ENCODE data around the gene ACOX2.

ACOX2 gene

GRCh38 chr3:58471025-58471887, 65.7 kb downstream of the ACOX2 start:
- peak in 1 of 2 donors; percentile 6 for DNase-seq
- Histone ChIP-seq H2BK120ac (ENCODE audit: insufficient read depth, low read length, poor library complexity) (no peak overlapping the region), H3K23ac (ENCODE audit: low read length) (no peak overlapping the region), H3K27ac (ENCODE audit: low read depth, low read length) (no peak overlapping the region), H2AK5ac (ENCODE audit: low read length) (no peak overlapping the region), H2BK5ac (ENCODE audit: low read depth, low read length, poor library complexity) (no peak overlapping the region), H2AFZ (ENCODE audit: insufficient read depth, low read length, poor library complexity) (no peak overlapping the region), H4K91ac (ENCODE audit: low read depth, low read length) (no peak overlapping the region), H3K4me2 (ENCODE audit: low read length) (no peak overlapping the region), H4K12ac (ENCODE audit: low read depth, low read length) (no peak overlapping the region), H3K9ac (ENCODE audit: low read length) (no peak overlapping the region), H3K4me1 (ENCODE audit: control insufficient read depth in 1 of 2, insufficient read depth in 2 of 2, low read length in 2 of 2) (peaks cover 0 to 3% of the 10 kb centered on the region in 2 experiments), H3K27me3 (ENCODE audit: insufficient read depth, low read length) (no peaks in the 10 kb centered on the region), H3K18ac (ENCODE audit: low read length) (no peak overlapping the region), H3K9me3 (ENCODE audit: insufficient read depth, low read depth, low read length) (no peaks in the 10 kb centered on the region), H2BK12ac (ENCODE audit: low read length) (no peak overlapping the region), H3K36me3 (ENCODE audit: control insufficient read depth in 1 of 2, insufficient read depth in 2 of 2, low read length in 2 of 2) (no peaks in the 10 kb centered on the region), H4K8ac (ENCODE audit: low read depth, low read length) (no peak overlapping the region), H3K4ac (ENCODE audit: low read depth, low read length) (no peak overlapping the region), H3K79me1 (ENCODE audit: low read length) (no peaks in the 10 kb centered on the region), H3K4me3 (ENCODE audit: low read depth, low read length) (no peak overlapping the region), H3K79me2 (ENCODE audit: control insufficient read depth, insufficient read depth, low read length, poor library complexity) (no peaks in the 10 kb centered on the region), H3K14ac (ENCODE audit: low read length) (no peak overlapping the region)
- WGBS (ENCODE audit: extremely low coverage, insufficient coverage, insufficient read length): no CpG with 5 or more reads among the region's 10 CpGs

GRCh38 chr3:58470363-58471024, 66.5 kb downstream of the ACOX2 start:
- no peak overlapping the region for H3K14ac ChIP-seq (ENCODE audit: low read length)
- no peaks in the 10 kb centered on the region for H3K79me2 ChIP-seq (ENCODE audit: control insufficient read depth, insufficient read depth, low read length, poor library complexity)
- H3K4me3 ChIP-seq (ENCODE audit: low read depth, low read length): no peak overlapping the region
- H3K79me1 ChIP-seq (ENCODE audit: low read length): no peaks in the 10 kb centered on the region
- H4K8ac ChIP-seq (ENCODE audit: low read depth, low read length): no peak overlapping the region
- no peak overlapping the region for H4K12ac ChIP-seq (ENCODE audit: low read depth, low read length)
- H4K91ac ChIP-seq (ENCODE audit: low read depth, low read length): no peak overlapping the region
- H3K4me1 ChIP-seq (ENCODE audit: control insufficient read depth in 1 of 2, insufficient read depth in 2 of 2, low read length in 2 of 2): peaks cover 0 to 3% of the 10 kb centered on the region in 2 experiments
- no CpG with 5 or more reads among the region's 12 CpGs for WGBS (ENCODE audit: extremely low coverage, insufficient coverage, insufficient read length)
- no peak overlapping the region for H2AFZ ChIP-seq (ENCODE audit: insufficient read depth, low read length, poor library complexity)
- no peaks in the 10 kb centered on the region for H3K27me3 ChIP-seq (ENCODE audit: insufficient read depth, low read length)
- H2BK5ac ChIP-seq (ENCODE audit: low read depth, low read length, poor library complexity): no peak overlapping the region
- no peaks in the 10 kb centered on the region for H3K36me3 ChIP-seq (ENCODE audit: control insufficient read depth in 1 of 2, insufficient read depth in 2 of 2, low read length in 2 of 2)
- no peak overlapping the region for H2BK120ac ChIP-seq (ENCODE audit: insufficient read depth, low read length, poor library complexity)
- H3K18ac ChIP-seq (ENCODE audit: low read length): no peak overlapping the region
- H2BK12ac ChIP-seq (ENCODE audit: low read length): no peak overlapping the region
- H3K23ac ChIP-seq (ENCODE audit: low read length): no peak overlapping the region
- H3K9me3 ChIP-seq (ENCODE audit: insufficient read depth, low read depth, low read length): no peaks in the 10 kb centered on the region
- DNase-seq: no peak
- no peak overlapping the region for H3K4me2 ChIP-seq (ENCODE audit: low read length)
- no peak overlapping the region for H3K9ac ChIP-seq (ENCODE audit: low read length)
- H2AK5ac ChIP-seq (ENCODE audit: low read length): no peak overlapping the region
- H3K27ac ChIP-seq (ENCODE audit: low read depth, low read length): no peak overlapping the region
- no peak overlapping the region for H3K4ac ChIP-seq (ENCODE audit: low read depth, low read length)

GRCh38 chr3:58469096-58469495, 67.9 kb downstream of the ACOX2 start:
- no peak overlapping the region for H2BK12ac ChIP-seq (ENCODE audit: low read length)
- no peak overlapping the region for H2AK5ac ChIP-seq (ENCODE audit: low read length)
- H3K14ac ChIP-seq (ENCODE audit: low read length): no peak overlapping the region
- no peak overlapping the region for H2BK5ac ChIP-seq (ENCODE audit: low read depth, low read length, poor library complexity)
- no peak overlapping the region for H3K18ac ChIP-seq (ENCODE audit: low read length)
- no peak overlapping the region for H3K4me3 ChIP-seq (ENCODE audit: low read depth, low read length)
- no peak overlapping the region for H3K4me2 ChIP-seq (ENCODE audit: low read length)
- no peak overlapping the region for H3K4ac ChIP-seq (ENCODE audit: low read depth, low read length)
- H4K8ac ChIP-seq (ENCODE audit: low read depth, low read length): no peak overlapping the region
- no peaks in the 10 kb centered on the region for H3K9me3 ChIP-seq (ENCODE audit: insufficient read depth, low read depth, low read length)
- no CpG with 5 or more reads among the region's 4 CpGs for WGBS (ENCODE audit: extremely low coverage, insufficient coverage, insufficient read length)
- H3K79me2 ChIP-seq (ENCODE audit: control insufficient read depth, insufficient read depth, low read length, poor library complexity): no peaks in the 10 kb centered on the region
- no peak overlapping the region for H3K27ac ChIP-seq (ENCODE audit: low read depth, low read length)
- no peaks in the 10 kb centered on the region for H3K27me3 ChIP-seq (ENCODE audit: insufficient read depth, low read length)
- H2AFZ ChIP-seq (ENCODE audit: insufficient read depth, low read length, poor library complexity): no peak overlapping the region
- no peak overlapping the region for H3K9ac ChIP-seq (ENCODE audit: low read length)
- no peaks in the 10 kb centered on the region for H3K79me1 ChIP-seq (ENCODE audit: low read length)
- H4K12ac ChIP-seq (ENCODE audit: low read depth, low read length): no peak overlapping the region
- no peak overlapping the region for H4K91ac ChIP-seq (ENCODE audit: low read depth, low read length)
- no peaks in the 10 kb centered on the region for H3K36me3 ChIP-seq (ENCODE audit: control insufficient read depth in 1 of 2, insufficient read depth in 2 of 2, low read length in 2 of 2)
- DNase-seq: no peak
- H3K23ac ChIP-seq (ENCODE audit: low read length): no peak overlapping the region
- peaks cover 0 to 3% of the 10 kb centered on the region in 2 experiments for H3K4me1 ChIP-seq (ENCODE audit: control insufficient read depth in 1 of 2, insufficient read depth in 2 of 2, low read length in 2 of 2)
- no peak overlapping the region for H2BK120ac ChIP-seq (ENCODE audit: insufficient read depth, low read length, poor library complexity)

- Histone ChIP-seq H3K23ac (ENCODE audit: low read length) (no peak overlapping the region), H4K12ac (ENCODE audit: low read depth, low read length) (no peak overlapping the region), H2BK12ac (ENCODE audit: low read length) (no peak overlapping the region), H2BK120ac (ENCODE audit: insufficient read depth, low read length, poor library complexity) (no peak overlapping the region), H3K79me1 (ENCODE audit: low read length) (no peaks in the 10 kb centered on the region), H3K9me3 (ENCODE audit: insufficient read depth, low read depth, low read length) (no peaks in the 10 kb centered on the region), H3K18ac (ENCODE audit: low read length) (no peak overlapping the region), H3K4ac (ENCODE audit: low read depth, low read length) (no peak overlapping the region), H3K36me3 (ENCODE audit: control insufficient read depth in 1 of 2, insufficient read depth in 2 of 2, low read length in 2 of 2) (no peaks in the 10 kb centered on the region), H2BK5ac (ENCODE audit: low read depth, low read length, poor library complexity) (no peak overlapping the region), H3K14ac (ENCODE audit: low read length) (no peak overlapping the region), H3K4me2 (ENCODE audit: low read length) (no peak overlapping the region), H3K4me1 (ENCODE audit: control insufficient read depth in 1 of 2, insufficient read depth in 2 of 2, low read length in 2 of 2) (peaks cover 0 to 3% of the 10 kb centered on the region in 2 experiments), H2AK5ac (ENCODE audit: low read length) (no peak overlapping the region), H4K91ac (ENCODE audit: low read depth, low read length) (no peak overlapping the region), H3K4me3 (ENCODE audit: low read depth, low read length) (no peak overlapping the region), H4K8ac (ENCODE audit: low read depth, low read length) (no peak overlapping the region), H2AFZ (ENCODE audit: insufficient read depth, low read length, poor library complexity) (no peak overlapping the region), H3K79me2 (ENCODE audit: control insufficient read depth, insufficient read depth, low read length, poor library complexity) (no peaks in the 10 kb centered on the region), H3K9ac (ENCODE audit: low read length) (no peak overlapping the region), H3K27ac (ENCODE audit: low read depth, low read length) (no peak overlapping the region), H3K27me3 (ENCODE audit: insufficient read depth, low read length) (no peaks in the 10 kb centered on the region)
- WGBS (ENCODE audit: extremely low coverage, insufficient coverage, insufficient read length): no CpG with 5 or more reads among the region's 4 CpGs
- DNase-seq: no peak
Observed at GRCh38 chr3:58466899-58467563, 70.0 kb downstream of the ACOX2 start.

All from trophoblast cell (in vitro differentiated cells and primary cell).